ENCODE measurements around the gene ECI2. TPM values are rescaled to one million over a fixed set of nuclear protein-coding genes. Genes with fewer than 3 reads are reported as not detected.

Gene ECI2
- total and polyA plus RNA-seq, 2 of the 13 experiments (the other 11 are each of a cell fraction or from before 2014, with no cell fraction given) = 78.5 to 228 TPM

DNA sequence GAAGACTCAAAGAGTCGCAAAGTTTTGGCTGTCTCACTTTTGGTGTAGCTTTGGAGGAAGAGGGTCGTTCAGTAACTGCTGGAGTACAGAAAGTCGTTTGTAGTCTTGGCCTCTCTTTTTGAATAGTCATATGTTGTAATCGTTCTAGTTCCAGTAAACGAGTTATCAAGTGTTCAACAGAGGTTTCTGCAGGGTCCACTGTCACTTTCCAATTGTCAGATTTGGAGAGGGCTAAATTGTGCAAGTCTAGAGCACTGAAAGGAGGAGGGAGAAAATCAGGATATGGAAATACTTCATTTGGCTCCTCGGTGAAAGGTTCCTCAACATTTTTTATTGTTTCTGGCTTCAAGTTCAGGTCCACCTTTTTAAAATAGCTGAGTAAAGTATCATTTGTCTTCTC lies 66.2 kb downstream of the ECI2 start (continued):
- TF ChIP-seq, protein P1, sequence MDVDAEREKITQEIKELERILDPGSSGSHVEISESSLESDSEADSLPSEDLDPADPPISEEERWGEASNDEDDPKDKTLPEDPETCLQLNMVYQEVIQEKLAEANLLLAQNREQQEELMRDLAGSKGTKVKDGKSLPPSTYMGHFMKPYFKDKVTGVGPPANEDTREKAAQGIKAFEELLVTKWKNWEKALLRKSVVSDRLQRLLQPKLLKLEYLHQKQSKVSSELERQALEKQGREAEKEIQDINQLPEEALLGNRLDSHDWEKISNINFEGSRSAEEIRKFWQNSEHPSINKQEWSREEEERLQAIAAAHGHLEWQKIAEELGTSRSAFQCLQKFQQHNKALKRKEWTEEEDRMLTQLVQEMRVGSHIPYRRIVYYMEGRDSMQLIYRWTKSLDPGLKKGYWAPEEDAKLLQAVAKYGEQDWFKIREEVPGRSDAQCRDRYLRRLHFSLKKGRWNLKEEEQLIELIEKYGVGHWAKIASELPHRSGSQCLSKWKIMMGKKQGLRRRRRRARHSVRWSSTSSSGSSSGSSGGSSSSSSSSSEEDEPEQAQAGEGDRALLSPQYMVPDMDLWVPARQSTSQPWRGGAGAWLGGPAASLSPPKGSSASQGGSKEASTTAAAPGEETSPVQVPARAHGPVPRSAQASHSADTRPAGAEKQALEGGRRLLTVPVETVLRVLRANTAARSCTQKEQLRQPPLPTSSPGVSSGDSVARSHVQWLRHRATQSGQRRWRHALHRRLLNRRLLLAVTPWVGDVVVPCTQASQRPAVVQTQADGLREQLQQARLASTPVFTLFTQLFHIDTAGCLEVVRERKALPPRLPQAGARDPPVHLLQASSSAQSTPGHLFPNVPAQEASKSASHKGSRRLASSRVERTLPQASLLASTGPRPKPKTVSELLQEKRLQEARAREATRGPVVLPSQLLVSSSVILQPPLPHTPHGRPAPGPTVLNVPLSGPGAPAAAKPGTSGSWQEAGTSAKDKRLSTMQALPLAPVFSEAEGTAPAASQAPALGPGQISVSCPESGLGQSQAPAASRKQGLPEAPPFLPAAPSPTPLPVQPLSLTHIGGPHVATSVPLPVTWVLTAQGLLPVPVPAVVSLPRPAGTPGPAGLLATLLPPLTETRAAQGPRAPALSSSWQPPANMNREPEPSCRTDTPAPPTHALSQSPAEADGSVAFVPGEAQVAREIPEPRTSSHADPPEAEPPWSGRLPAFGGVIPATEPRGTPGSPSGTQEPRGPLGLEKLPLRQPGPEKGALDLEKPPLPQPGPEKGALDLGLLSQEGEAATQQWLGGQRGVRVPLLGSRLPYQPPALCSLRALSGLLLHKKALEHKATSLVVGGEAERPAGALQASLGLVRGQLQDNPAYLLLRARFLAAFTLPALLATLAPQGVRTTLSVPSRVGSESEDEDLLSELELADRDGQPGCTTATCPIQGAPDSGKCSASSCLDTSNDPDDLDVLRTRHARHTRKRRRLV (CRISPR knock-in tag; IDR thresholded peaks at IDR 0.05) = no peak
- no peak for TF ChIP-seq ZC3H13 (CRISPR knock-in tag; IDR thresholded peaks at IDR 0.05)

DNA sequence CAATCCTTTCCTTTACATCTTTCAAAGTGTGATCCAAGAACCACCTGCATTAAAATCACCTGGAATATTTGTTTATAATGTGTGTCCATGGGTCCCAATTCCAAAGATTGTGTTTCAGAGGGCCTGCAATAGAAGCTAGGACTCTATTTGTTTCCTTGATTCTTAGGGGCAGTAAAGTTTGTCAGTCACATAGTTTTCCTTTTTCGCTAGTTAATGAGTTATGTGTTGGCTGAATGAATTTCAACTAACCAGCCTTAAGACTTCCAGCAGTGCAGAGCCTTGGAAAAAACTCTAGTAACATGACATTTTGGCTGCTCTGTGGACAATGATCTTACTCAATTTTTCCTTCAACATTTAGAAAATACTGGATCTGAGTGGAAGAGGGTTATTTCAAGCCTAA lies 67.7 kb downstream of the ECI2 start:
- no peak for FAIRE-seq
- Histone ChIP-seq H3K79me2 (ENCODE audit: insufficient read depth, low read length) (no peaks in the 10 kb centered on the region), H4K20me1 (ENCODE audit: insufficient read depth, low read length) (no peaks in the 10 kb centered on the region), H3K4me1 (ENCODE audit: insufficient read depth, low read length) (peaks cover 27% of the 10 kb centered on the region), H3K27ac (ENCODE audit: extremely low read length, insufficient read depth, low read length) (no peak overlapping the region), H3K27me3 (ENCODE audit: control insufficient read depth in 1 of 2, insufficient read depth in 2 of 2, low read length in 2 of 2) (no peaks in the 10 kb centered on the region), H3K36me3 (replicated peaks in 1 of 2; ENCODE audit: control insufficient read depth in 1 of 2, insufficient read depth in 2 of 2, low read length in 2 of 2) (peaks cover 1 to 23% of the 10 kb centered on the region in 2 experiments; a peak in 4 of 5 replicates), H3K4me3 (replicated peaks in 1 of 3; ENCODE audit: insufficient read depth in 1 of 3, low read depth in 2 of 3, low read length in 3 of 3) (no peak overlapping the region), H3K4me2 (ENCODE audit: low read depth, low read length) (no peak overlapping the region), H2AFZ (ENCODE audit: low read length) (no peak overlapping the region), H3K9me3 (ENCODE audit: low read length) (no peaks in the 10 kb centered on the region), H3K9ac (ENCODE audit: insufficient read depth, low read depth, low read length) (no peak overlapping the region)
- TF ChIP-seq ZFY (CRISPR knock-in tag; IDR thresholded peaks at IDR 0.05) = no peak
- 0 out of 2 replicates have a peak, but pooled peaks have one; percentile 3 for TF ChIP-seq SMC3 (IDR thresholded peaks at IDR 0.05; ENCODE audit: low read length)
- BruUV-seq (replicated peaks) = no TSS peak
- intact Hi-C loops (cut with micrococcal nuclease; ENCODE audit: unreplicated experiment) (loop anchor here (2.0 kb wide), 1 partner anchor 39 kb away; no protein-coding TSS in a partner anchor), in situ Hi-C loops (cut with HindIII; ENCODE audit: extremely low pct_ligation_motif_present, low pct_unique_long_range_greater_than_20kb) (no loop called here)
- 41% methylated on average over 1 of the region's 1 CpG for WGBS (ENCODE audit: low lambda C conversion rate)
- POLR2A ChIA-PET = no interaction called here
- no peak for DNase-seq (ENCODE audit: low spot score)
- no peak for ATAC-seq
- CTCF ChIA-PET (ENCODE audit: low intra/inter-chr PET ratio, low total read pairs) = no interaction called here

All from HepG2 (cell line).